CD4-positive, alpha-beta T cell (primary cell): ENCODE measurements around the gene CREB3L2. TPM values are rescaled to one million over a fixed set of nuclear protein-coding genes. Genes with fewer than 3 reads are reported as not detected.

Source experiments
- ATAC-seq: fragments of 200-7000 bp; cut with Tn5 transposase; one replicate; pipeline ENCODE4 v1.10.0; 2022; ENCODE audit warnings: mild to moderate bottlenecking; ENCODE audit not compliant: poor library complexity
- CTCF ChIA-PET: fragments of 350-600 bp; sonication (Branson Sonifier 250); formaldehyde crosslinking; loops from one replicate; lab custom pipeline; 2021; ENCODE audit warnings: antibody characterized with exemption, inconsistent platforms; lab: Charles Lee
- POLR2A ChIA-PET: fragments of 350-600 bp; sonication (Branson Sonifier 250); formaldehyde crosslinking; loops from one replicate; lab custom pipeline; 2021; ENCODE audit warnings: antibody characterized with exemption, inconsistent platforms; lab: Charles Lee
- DNase-seq, 14 experiments: peaks; one replicate each; pipeline ENCODE4 v3.0.0-alpha.2; 2013 to 2020; ENCODE audit warnings: mixed read lengths in 2 of 14
- H3K27ac ChIP-seq, 2 donors: one replicate each; pipeline versions ENCODE4 v1.5.1 to v1.7.0; 2013; ENCODE audit warnings: low read length in 2 of 2, low read depth in 1 of 2, mild to moderate bottlenecking in 1 of 2
- H3K27me3 ChIP-seq, 2 experiments: 1 replicate in 1 of 2; 2 replicates in 1 of 2; pipeline versions ENCODE4 v1.6.1 to v1.7.0; 2013; ENCODE audit warnings: low read length in 2 of 2, control low read depth in 1 of 2, mild to moderate bottlenecking in 1 of 2, moderate library complexity in 1 of 2; ENCODE audit not compliant: insufficient read depth in 2 of 2, control insufficient read depth in 1 of 2
- H3K36me3 ChIP-seq: one replicate; pipeline ENCODE4 v1.6.1; 2013; ENCODE audit warnings: low read length, control low read depth; ENCODE audit not compliant: insufficient read depth
- H3K4me1 ChIP-seq: one replicate; pipeline ENCODE4 v1.6.1; 2013; ENCODE audit warnings: low read length, control low read depth; ENCODE audit not compliant: insufficient read depth
- H3K4me3 ChIP-seq: one replicate; pipeline ENCODE4 v1.5.1; 2013; ENCODE audit warnings: mild to moderate bottlenecking, low read length, moderate library complexity
- H3K9me3 ChIP-seq, 2 experiments: 1 replicate in 1 of 2; 2 replicates in 1 of 2; pipeline versions ENCODE4 v1.6.1 to v1.7.0; 2013; ENCODE audit warnings: low read length in 2 of 2, mild to moderate bottlenecking in 2 of 2, control low read depth in 1 of 2, moderate library complexity in 1 of 2; ENCODE audit not compliant: control insufficient read depth in 1 of 2, insufficient read depth in 1 of 2
- H3K27ac Mint-ChIP-seq: one replicate; pipeline ENCODE4 v1.8.0; 2020; ENCODE audit warnings: mixed read lengths
- H3K27me3 Mint-ChIP-seq: one replicate; pipeline ENCODE4 v1.8.0; 2021; ENCODE audit warnings: mixed read lengths
- H3K36me3 Mint-ChIP-seq: one replicate; pipeline ENCODE4 v1.8.0; 2021; ENCODE audit warnings: low read depth, mixed read lengths
- H3K4me1 Mint-ChIP-seq: one replicate; pipeline ENCODE4 v1.8.0; 2021; ENCODE audit warnings: low read depth, mixed read lengths
- H3K4me3 Mint-ChIP-seq: one replicate; pipeline ENCODE4 v1.8.0; 2020; ENCODE audit warnings: mild to moderate bottlenecking, mixed read lengths
- H3K9me3 Mint-ChIP-seq: one replicate; pipeline ENCODE4 v1.8.0; 2020; ENCODE audit warnings: mixed read lengths
- intact Hi-C, 2 experiments: fragments of 100-400 bp; cut with DNase I in 1 of 2; cut with micrococcal nuclease in 1 of 2; formaldehyde crosslinking; loops; one replicate each; pipeline versions ENCODE4 v1.15.1 to v1.9.0; 2023 to 2025; cut with DNase I, micrococcal nuclease
- total RNA-seq, 174 experiments: library from RNA in 2 of 174; stranded (reverse) in 2 of 174; gene quantifications; one replicate each; pipeline ENCODE4 v1.2.3 and lab custom pipeline; 2021 to 2026
- TF ChIP-seq, protein P1 (sequence below): fragments of 200-600 bp; IDR thresholded peaks from one replicate; pipeline ENCODE4 v1.8.0; 2022; ENCODE audit warnings: antibody characterized with exemption, mild to moderate bottlenecking

The CREB3L2 gene
- total RNA-seq, 2 experiments from 2014 or later, result 11.7 to 12.9 TPM

GRCh38 chr7:137992550-137993394 lies 9.1 kb downstream of the CREB3L2 start:
- POLR2A ChIA-PET, result interaction anchor here (1.3 kb wide), 1 partner anchor 9 kb away, joined by 9 read pairs; the partner anchor contains the start of gene CREB3L2
- TF ChIP-seq, protein P1, sequence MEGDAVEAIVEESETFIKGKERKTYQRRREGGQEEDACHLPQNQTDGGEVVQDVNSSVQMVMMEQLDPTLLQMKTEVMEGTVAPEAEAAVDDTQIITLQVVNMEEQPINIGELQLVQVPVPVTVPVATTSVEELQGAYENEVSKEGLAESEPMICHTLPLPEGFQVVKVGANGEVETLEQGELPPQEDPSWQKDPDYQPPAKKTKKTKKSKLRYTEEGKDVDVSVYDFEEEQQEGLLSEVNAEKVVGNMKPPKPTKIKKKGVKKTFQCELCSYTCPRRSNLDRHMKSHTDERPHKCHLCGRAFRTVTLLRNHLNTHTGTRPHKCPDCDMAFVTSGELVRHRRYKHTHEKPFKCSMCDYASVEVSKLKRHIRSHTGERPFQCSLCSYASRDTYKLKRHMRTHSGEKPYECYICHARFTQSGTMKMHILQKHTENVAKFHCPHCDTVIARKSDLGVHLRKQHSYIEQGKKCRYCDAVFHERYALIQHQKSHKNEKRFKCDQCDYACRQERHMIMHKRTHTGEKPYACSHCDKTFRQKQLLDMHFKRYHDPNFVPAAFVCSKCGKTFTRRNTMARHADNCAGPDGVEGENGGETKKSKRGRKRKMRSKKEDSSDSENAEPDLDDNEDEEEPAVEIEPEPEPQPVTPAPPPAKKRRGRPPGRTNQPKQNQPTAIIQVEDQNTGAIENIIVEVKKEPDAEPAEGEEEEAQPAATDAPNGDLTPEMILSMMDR, result no peak
- Mint-ChIP-seq H3K4me1 (peaks cover 39% of the 10 kb centered on the region), H3K9me3 (no peaks in the 10 kb centered on the region), H3K36me3 (peaks cover 9% of the 10 kb centered on the region), H3K4me3 (peak overlapping the region; percentile 27), H3K27me3 (no peaks in the 10 kb centered on the region), H3K27ac (no peak overlapping the region)
- peaks cover 26% of the 10 kb centered on the region for H3K4me1 ChIP-seq
- H3K27me3 ChIP-seq, result no peaks in the 10 kb centered on the region
- no peak overlapping the region for H3K27ac ChIP-seq
- intact Hi-C loops, result no loop called here
- H3K9me3 ChIP-seq, result no peaks in the 10 kb centered on the region
- H3K4me3 ChIP-seq, result no peak overlapping the region
- H3K36me3 ChIP-seq, result no peaks in the 10 kb centered on the region
- ATAC-seq (no peak), DNase-seq (no peak)
- CTCF ChIA-PET, result interaction anchor here (1.7 kb wide), 1 partner anchor 10 kb away, joined by 6 read pairs; the partner anchor contains the start of gene CREB3L2

- Histone ChIP-seq H3K4me1 (peaks cover 29% of the 10 kb centered on the region), H3K36me3 (no peaks in the 10 kb centered on the region), H3K4me3 (no peak overlapping the region), H3K27ac (no peak overlapping the region), H3K27me3 (no peaks in the 10 kb centered on the region), H3K9me3 (no peaks in the 10 kb centered on the region)
- Mint-ChIP-seq H3K27me3 (no peaks in the 10 kb centered on the region), H3K27ac (no peak overlapping the region), H3K36me3 (peaks cover 9% of the 10 kb centered on the region), H3K4me3 (no peak overlapping the region), H3K9me3 (no peaks in the 10 kb centered on the region), H3K4me1 (peaks cover 39% of the 10 kb centered on the region)
- TF ChIP-seq, protein P1, result no peak
- ChIA-PET POLR2A (interaction anchor here (0.7 to 1.3 kb wide), 2 partner anchors 10 to 888 kb away, joined by 3 to 9 read pairs; partner anchors contain the start of gene CREB3L2), CTCF (interaction anchor here (1.7 kb wide), 1 partner anchor 10 kb away, joined by 6 read pairs; the partner anchor contains the start of gene CREB3L2)
- ATAC-seq, result no peak
- no peak for DNase-seq
- intact Hi-C loops, result no loop called here
Observed at GRCh38 chr7:137992104-137992549, 9.8 kb downstream of the CREB3L2 start.

- no peak overlapping the region for H3K4me3 Mint-ChIP-seq
- Histone ChIP-seq H3K4me1 (peaks cover 21% of the 10 kb centered on the region), H3K36me3 (peaks cover 2% of the 10 kb centered on the region), H3K27ac (no peak overlapping the region), H3K4me3 (no peak overlapping the region), H3K9me3 (no peaks in the 10 kb centered on the region), H3K27me3 (no peaks in the 10 kb centered on the region)
- no peaks in the 10 kb centered on the region for H3K9me3 Mint-ChIP-seq
- DNase-seq (no peak), ATAC-seq (no peak)
- POLR2A ChIA-PET, result interaction anchor here (0.7 kb wide), 1 partner anchor 9 kb away, joined by 4 read pairs; no protein-coding TSS in a partner anchor
- H3K4me1 Mint-ChIP-seq, result peaks cover 22% of the 10 kb centered on the region
- TF ChIP-seq, protein P1, result no peak
- peaks cover 5% of the 10 kb centered on the region for H3K36me3 Mint-ChIP-seq
- intact Hi-C loops, result no loop called here
- CTCF ChIA-PET, result interaction anchor here (1.2 kb wide), 1 partner anchor 12 kb away, joined by 3 read pairs; the partner anchor contains the start of gene CREB3L2
- H3K27me3 Mint-ChIP-seq, result no peaks in the 10 kb centered on the region
- H3K27ac Mint-ChIP-seq, result no peak overlapping the region
Observed at GRCh38 chr7:137990251-137990941, 11.5 kb downstream of the CREB3L2 start.
